Stimulated activated CD4-positive, alpha-beta T cell treated with anti-CD3 and anti-CD28 coated beads, Interleukin-15, amount 100 ng/mL, for 24 hours (primary cell): ENCODE data around the gene GJB5.
"Not testable (repeated sequence)": the region's sequence is repeated elsewhere in the genome, so short reads cannot be mapped to it uniquely, and the experiment has no call there.

ENCODE experiments used
- DNase-seq: peaks from one replicate; pipeline ENCODE4 v3.0.0-alpha.2; 2020

The GJB5 gene

GRCh38 chr1:34746101-34746500 is 8.7 kb upstream of the GJB5 start:
- no peak for DNase-seq

- no peak for DNase-seq
Measured at GRCh38 chr1:34746785-34747637, 7.8 kb upstream of the GJB5 start.

- no peak for DNase-seq
Measured at GRCh38 chr1:34747638-34747941, 7.3 kb upstream of the GJB5 start.

- no peak for DNase-seq
Measured at GRCh38 chr1:34749992-34750391, 4.9 kb upstream of the GJB5 start.

GRCh38 chr1:34750610-34751009 is 4.2 kb upstream of the GJB5 start:
- DNase-seq = no peak

- no peak for DNase-seq
Measured at GRCh38 chr1:34753163-34753562, 1.7 kb upstream of the GJB5 start.

- DNase-seq = no peak
Measured at GRCh38 chr1:34755961-34756360, 1.1 kb downstream of the GJB5 start.

- DNase-seq = no peak
Measured at GRCh38 chr1:34757386-34757785, 2.5 kb downstream of the GJB5 start.

- DNase-seq = no peak
Measured at GRCh38 chr1:34758751-34759150, 3.9 kb downstream of the GJB5 start.

- no peak for DNase-seq
Measured at GRCh38 chr1:34759503-34760357, 4.9 kb downstream of the GJB5 start, which contains the start of gene GJB4. Gene GJB4, plus strand, starts transcription at chr1:34759740. Its CDS starts 1,515 bp downstream, at chr1:34761255.

- no peak for DNase-seq
Measured at GRCh38 chr1:34761176-34761761, 6.4 kb downstream of the GJB5 start.

GRCh38 chr1:34761776-34762307 is 7.0 kb downstream of the GJB5 start:
- no peak for DNase-seq

- DNase-seq = no peak
Measured at GRCh38 chr1:34762474-34763141, 7.8 kb downstream of the GJB5 start.

GRCh38 chr1:34763142-34763781 is 8.4 kb downstream of the GJB5 start:
- DNase-seq = no peak

GRCh38 chr1:34768856-34769255 is 14.0 kb downstream of the GJB5 start:
- no peak for DNase-seq

GRCh38 chr1:34770891-34771504 is 16.2 kb downstream of the GJB5 start:
- DNase-seq = no peak

- no peak for DNase-seq
Measured at GRCh38 chr1:34771573-34772371, 16.9 kb downstream of the GJB5 start.

- not testable (repeated sequence) for DNase-seq
Measured at GRCh38 chr1:34773114-34773513, 18.3 kb downstream of the GJB5 start.

GRCh38 chr1:34774957-34775356 is 20.1 kb downstream of the GJB5 start:
- no peak for DNase-seq

- no peak for DNase-seq
Measured at GRCh38 chr1:34776911-34777310, 22.1 kb downstream of the GJB5 start.
